NCI-H748 (cell line): ENCODE data around the gene TBC1D32.
A peak's percentile ranks its signal among the peaks of the same experiment; 100 is the strongest.
"Not testable (repeated sequence)": the region's sequence is repeated elsewhere in the genome, so short reads cannot be mapped to it uniquely, and the experiment has no call there.

Source experiments
- DNase-seq: peaks from one replicate; lab custom pipeline; 2025; ENCODE audit not compliant: unreplicated experiment; lab: John Stamatoyannopoulos, UW

Gene TBC1D32

DNA sequence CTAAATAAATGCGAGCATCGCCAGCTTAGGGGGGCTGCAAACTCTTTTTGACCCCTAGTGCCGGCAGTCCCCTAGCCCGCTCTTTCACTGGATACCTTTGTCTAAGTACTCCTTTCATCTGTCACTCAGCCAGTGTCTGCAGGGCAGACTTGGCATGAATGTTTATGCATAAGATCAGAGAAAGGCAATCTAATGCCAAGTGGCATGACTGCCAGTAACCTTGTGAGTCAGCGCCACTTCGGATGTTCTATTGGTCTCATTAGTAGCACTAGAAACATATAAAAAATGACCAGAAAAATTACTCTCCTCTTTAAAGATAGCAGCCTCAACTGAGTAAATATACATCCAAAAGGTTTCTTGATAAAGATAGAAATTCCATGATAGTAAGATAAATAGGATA, 192.2 kb downstream of the TBC1D32 start:
- no peak for DNase-seq

DNA sequence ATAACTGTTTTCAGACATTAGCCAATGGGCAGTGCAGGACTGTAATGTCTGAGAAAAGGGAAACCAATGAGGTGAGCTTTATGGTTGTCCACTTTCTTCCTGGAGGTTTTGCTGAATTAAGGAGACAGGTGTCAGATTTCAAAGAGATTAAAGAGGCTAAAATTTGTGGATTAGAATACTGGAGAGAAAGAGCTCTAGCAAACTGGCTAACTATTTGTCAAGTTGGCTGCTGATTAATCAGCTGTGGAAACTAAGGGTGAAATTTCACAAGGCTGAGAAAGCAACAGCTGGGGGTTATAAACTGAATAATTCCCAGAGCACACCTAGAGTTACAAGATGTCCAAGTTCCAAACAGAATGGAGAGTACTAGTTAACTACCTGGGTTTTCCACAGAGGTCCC, 198.9 kb downstream of the TBC1D32 start:
- DNase-seq, result no peak

DNA sequence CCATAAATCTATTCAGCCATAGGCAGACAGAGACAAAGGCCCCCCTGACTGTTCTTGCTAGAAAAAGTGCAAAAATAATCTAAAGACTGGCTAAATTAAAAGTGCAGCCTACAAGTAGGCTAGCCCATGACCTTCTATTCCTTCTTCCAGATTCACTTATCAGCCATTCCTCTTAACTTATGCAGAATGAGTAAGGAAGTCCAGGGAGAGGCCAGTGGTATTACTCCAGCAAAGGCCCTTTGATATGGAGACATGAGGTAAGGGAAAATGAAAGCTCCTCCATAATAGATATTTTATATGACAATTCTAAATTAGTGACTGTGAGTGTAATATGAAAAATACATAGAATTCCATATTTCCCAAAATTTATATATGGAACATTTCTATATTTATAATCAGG, 199.4 kb downstream of the TBC1D32 start:
- DNase-seq, result no peak

DNA sequence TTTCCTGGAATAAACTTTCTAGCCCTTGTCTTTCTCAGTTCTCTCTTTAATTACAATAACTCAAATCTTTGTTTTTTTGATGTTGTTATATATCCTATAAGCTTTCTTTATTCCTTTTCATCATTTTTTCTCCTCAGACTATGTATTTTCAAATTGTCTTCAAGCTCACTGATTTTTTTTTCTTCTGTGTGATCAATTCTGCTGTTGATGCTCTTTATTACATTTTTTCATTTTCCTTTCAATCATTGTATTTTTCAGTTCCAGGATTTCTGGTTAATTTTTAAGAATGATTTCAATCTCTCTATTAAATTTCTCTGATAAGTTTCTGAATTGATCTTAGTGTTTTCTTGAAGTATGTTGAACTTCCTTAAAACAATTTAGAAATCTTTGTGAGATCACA, 209.7 kb downstream of the TBC1D32 start:
- DNase-seq, result no peak

DNA sequence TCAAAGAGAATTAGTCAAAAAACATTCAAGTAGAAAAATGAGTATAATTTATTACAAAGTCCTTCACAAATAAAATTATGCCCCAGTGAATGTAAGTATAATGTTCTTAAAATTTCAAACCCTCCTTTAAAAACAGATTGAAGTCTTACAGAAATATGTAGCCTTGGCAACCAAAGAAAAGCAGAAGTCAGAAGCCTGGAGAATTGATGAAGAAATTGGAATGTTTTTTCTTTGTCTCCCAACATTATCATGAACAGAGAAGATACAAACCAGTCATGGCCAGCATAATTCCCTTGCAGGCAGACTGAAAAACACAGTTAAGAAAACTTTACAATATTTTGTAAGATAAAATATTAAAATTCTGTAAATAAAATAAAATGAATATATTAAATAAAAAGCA, 221.9 kb downstream of the TBC1D32 start:
- no peak for DNase-seq

DNA sequence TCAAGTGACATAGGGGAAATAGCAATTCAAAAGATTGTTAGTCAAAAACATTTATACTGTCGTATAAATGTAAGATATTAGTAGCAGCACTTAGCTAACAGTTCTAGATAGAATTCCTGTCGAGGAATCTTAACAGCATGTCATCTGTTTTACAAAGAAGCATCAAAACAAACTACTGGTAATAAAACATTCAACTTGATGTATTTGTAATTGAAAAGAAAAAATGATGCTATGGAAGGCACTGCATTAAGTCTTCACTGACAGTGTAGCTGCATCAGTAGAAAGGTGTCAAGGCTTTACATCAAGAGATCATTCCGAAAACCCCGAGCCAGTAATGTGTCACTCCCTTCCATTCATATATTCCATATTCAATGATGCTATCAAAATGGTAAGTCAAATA, 223.5 kb downstream of the TBC1D32 start:
- no peak for DNase-seq

DNA sequence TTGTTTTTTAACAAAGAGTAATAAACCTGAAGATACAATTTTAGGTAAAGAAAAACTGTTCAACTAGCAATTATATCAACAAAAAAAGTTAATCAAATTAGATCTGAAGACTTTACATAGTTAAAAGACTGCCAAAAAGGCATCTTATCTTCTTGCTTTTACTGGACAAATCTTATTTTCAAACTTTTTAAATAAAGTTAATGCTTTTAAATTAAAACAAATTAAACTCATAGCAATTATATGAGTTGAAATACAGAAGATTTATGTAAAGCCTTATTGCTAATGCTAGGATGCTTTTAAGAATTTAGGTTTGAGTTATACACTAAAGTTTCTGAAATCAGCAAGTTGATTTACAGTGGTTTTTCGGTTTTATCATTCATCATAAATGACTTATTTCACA, 227.3 kb downstream of the TBC1D32 start:
- no peak for DNase-seq

DNA sequence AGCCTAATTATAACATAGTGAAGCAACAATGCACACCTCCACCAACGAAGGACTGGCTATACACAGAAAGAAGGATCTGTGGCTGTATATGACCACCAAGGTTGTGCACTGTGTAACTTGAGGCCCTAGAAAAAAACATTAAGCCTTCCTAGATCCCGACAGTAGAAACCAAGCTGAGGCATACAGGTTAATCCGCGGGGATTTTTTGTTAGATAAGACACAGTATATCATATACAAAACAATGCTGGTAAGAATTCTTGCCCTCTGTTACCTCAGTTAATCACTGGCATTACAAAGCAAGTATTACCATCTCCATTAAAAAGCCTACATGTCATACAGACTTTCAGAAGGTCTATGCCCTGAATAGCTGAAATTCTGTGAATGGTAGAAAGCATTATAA, 228.8 kb downstream of the TBC1D32 start:
- no peak for DNase-seq

DNA sequence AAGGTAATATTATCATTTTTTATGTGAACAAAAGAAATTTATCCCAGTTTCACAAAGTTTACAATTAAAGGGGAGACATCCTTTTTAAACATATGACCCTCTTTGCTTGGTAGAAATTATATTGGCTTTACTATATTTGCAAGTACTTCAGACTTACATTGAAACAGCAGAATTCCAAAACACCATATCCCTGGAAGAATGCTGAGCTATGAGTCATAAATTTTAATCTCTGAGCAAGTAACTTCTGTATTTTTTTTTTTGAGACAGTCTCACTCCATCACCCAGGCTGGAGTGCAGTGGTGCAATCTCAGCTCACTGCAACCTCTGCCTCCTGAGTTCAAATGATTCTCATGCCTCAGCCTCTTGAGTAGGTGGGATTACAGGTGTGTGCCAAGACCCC, 240.4 kb downstream of the TBC1D32 start:
- no peak for DNase-seq

DNA sequence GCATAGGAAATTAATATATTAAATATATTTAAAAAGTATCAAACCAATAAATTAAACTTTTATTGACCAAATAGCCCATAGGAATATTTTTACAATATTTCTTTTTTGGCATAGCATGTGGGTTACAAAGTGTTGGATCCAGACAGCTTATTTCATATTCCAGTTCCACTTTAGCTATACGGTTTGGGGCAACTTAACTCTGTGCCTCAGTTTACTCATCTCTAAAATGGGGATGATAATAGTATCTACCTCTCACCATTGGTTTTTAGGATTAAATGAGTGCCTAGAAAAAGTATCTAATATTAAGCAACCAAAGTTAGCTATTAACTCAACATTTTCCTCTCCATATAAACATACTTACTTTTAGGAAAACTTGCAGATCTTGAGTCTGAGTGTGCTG, 243.8 kb downstream of the TBC1D32 start:
- DNase-seq, result no peak

DNA sequence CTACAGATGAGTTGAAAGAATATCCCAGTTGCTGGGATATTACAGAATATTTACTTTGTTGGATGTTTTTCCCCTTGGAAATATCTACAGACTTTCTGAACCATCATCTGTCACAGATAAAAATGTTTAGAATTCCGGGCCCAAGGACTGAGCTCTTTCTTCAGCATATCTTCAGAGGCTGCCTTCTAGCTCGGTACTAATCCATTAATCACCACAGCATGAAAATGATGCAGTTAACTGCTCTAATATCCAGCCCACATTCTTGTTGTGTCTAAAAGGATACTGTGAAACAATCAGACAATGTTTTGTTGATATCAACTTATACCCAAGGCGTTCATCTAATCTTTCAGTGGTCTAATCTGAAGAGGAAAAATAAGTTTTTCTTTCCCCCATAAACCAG, 247.4 kb downstream of the TBC1D32 start:
- no peak for DNase-seq

DNA sequence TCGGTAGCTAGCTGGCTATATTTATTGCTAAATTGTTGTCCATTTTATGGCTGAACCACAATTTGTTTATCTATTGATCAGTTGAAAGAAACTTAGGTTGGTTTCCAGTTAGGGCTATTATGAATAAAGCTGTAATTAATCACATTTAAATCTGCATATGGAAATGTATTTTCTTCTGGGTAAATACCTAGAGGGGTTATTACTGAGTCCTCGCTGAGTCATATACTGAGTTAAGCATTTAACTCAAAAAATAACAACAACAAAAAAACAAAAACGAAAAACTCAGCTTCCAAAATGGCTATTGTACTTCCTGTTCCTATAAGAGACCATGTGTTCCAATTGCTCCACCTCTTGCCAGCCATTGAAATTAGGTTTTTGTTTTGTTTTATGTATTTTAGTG, 258.2 kb downstream of the TBC1D32 start:
- DNase-seq, result no peak

DNA sequence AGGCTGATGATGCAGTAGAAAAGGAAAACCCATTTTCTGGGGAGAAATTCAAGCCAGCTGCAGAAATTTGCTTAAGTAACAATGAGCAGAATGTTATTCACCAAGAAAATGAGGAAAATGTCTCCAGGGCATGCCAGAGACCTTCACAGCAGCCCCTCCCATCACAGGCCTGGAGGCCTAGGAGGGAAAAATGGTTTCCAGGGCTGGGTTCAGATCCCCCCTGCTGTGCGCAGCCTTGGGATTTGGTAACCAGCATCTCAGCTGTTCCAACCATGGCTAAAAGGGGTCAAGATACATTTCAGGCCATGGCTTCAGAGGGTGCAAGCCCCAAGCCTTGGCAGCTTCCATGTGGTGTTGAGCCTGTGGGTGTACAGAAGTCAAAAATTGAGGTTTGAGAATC, 265.5 kb downstream of the TBC1D32 start:
- DNase-seq, result not testable (repeated sequence)

DNA sequence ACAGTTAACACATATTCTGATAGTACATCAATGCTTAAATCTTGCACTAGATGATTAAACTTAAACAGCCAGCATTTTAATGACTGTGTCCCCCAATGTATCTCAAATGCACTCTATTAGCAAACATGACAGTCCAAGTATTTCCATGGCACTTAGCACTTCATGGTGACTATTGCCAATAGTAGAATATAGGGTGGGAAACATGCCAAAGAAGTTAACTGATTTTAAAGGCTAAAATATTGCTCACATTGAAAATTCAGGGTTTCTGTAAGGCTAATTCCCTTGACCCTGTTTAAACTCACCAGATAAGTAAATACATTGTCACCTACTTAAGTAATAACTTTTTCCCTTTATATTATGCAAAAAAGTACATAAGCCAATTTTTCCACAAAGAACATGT, 266.9 kb downstream of the TBC1D32 start:
- no peak for DNase-seq

DNA sequence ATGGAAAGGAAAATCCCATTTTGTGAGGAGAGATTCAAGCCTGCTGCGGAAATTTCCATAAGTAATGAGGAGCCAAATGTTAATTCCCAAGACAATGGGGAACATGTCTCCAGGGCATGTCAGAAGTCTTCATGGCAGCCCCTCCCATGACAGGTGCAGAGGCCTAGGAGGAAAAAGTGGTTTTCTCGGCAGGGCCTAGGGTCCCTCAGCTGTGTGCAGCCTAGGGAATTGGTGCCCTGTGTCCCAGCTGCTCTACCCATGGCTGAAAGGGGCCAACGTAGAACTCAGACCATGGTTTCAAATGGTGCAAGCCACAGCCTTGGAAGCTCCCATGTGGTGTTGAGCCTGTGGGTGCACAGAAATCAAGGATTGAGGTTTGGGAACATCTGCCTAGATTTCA, 269.9 kb downstream of the TBC1D32 start:
- DNase-seq, result no peak

DNA sequence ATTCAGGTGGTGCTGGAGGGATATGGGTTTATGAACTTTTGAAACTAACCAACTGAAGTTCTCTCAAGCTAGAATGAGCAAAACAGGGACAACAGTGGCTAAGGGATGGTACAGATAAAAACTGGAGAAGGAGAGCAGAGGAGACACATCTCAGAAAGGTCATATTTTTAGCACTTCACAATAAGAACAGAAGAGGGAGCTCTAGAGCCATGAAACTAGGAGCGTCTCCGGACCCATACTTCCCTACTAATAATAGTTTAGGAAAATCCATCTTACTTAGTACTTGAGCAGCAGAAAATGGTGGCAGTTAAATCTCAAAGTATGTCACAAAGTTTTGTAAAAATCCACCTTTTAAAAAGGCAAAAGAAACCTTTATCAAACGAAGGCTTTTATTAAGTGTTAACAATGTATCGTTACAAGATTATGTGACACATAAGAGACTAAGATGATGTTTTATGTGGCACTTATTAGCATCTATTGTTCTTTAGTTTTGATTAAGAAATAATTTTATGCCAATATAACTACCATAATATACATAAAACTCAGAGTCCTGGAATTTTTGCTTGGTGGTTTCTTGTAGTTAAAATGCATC, 278.6 kb downstream of the TBC1D32 start:
- DNase-seq, result peak; percentile 44

DNA sequence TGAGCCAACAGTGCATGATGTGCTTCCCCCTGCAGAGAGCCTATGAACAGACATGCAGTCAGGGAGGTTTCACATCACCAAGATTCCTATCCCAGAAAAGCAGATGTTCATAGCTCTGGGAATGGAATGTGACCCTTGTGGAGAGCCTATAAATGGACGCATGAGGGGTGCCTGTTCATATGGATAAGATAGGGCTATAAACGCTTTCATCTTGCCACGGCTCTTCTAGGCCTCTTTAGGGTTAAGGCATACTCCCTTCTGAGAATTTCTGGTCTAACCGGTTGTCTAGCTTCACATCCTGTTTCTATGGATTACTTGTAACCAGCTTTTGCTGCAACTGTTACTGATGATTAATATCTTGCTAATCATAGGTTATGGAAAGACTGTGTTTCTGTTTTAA, 285.7 kb downstream of the TBC1D32 start:
- peak; percentile 21 for DNase-seq

DNA sequence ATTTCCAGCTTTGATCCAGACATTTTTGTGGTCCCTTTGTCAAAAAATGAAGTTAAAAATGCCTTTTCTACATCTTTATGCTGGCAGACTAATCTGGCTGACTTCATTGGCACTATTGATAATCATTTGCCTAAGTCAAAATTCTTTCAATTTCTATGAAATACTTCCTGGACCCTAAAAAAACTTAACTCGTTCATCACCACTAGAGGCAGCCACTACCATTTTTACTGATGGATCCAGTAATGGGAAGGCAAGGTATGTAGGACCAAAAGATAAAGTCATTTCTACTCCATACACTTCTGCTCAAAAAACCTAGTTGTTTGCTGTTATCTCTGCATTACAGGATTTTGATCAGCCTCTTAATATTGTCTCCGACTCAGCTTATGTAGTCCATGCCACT, 289.4 kb downstream of the TBC1D32 start:
- not testable (repeated sequence) for DNase-seq

DNA sequence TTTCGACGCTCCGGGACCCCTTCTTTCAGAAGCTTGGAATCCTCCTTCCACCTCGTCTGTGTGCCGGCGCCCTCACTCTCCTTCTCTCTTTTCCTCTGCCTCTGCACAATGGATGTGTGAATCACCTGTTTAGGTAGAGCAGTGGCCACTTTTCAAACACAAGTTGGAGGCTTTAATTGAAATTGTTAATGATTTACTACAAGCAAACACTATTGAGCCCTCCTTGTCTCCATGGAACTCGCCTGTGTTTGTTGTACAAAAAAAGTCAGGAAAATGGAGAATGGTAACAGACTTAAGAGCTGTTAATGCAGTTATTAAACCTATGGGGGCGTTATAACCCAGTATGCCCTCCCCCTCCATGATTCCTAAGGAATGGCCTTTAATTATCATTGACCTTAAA, 290.6 kb downstream of the TBC1D32 start:
- not testable (repeated sequence) for DNase-seq

DNA sequence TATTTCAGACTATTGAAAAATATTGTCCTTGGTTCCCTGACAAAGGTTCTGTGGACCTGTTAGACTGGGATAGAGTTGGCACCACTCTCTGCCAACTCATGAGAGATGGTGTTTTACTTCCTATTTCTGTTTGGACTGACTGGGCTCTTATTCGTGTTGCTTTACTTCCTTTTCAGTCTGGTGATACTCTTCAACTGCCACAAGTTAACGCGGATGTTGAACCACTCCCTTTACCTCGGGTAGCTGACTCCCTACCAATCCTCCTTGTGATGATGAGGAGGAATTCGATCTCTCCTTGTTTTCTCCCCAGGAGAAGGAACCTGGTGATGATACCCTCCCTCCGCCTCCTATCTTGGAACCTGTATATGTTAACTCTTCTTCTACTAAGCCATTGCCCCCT, 291.1 kb downstream of the TBC1D32 start:
- not testable (repeated sequence) for DNase-seq

DNA sequence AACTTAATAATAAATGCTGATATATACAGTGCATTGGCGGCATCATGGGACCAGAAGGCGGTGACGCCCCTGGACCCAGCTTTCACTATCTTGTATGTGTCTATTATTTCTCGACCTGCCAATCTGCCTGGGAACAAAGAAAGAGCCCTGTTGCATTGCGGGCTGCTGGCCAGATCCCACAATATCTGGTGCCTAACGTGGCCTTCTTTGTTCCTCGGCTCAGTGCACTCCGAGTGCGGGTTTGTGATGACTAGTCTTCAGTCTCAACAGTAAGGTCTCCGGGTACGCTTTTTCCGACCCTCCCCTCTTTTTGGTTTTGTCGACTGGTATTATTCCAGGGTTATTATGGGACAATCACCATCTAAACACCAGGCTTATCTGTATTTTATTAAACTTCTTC, 291.5 kb downstream of the TBC1D32 start:
- peak; percentile 29 for DNase-seq

DNA sequence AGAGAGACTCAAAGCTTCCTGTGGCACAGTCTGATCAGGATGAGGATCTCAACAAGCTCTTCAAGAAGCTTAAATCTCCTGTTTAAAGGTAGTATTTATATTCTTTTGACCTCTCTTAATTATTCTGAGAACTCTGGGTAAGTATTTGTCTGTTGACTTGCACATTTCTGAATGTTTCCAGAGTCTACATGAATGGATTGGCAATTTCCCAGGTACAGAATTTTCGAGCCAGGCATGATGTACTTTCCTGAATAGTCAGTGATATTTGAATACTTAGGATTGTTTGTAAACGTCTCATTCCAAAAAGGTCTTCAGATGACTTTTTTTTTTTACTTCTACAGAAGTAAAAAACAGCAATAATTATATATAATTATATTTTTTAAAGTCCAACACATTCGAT, 293.4 kb downstream of the TBC1D32 start:
- no peak for DNase-seq

DNA sequence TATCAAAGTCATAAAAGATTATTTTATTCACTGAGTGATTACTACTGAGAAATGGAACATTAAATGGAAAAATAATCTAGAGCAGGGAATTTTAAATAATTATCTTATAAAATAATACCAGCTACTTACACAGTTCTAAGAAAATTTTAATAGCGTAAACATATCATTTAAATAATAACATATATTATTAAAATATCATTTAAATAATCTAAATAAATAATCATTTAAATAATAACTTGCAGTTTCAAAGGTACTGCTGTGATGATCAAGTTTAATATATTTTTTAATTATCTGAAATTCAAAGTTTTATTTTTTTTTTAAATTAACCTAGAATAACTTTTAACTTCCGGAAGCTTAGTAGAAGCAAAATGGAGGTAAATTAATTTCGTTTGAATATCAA, 301.2 kb downstream of the TBC1D32 start:
- no peak for DNase-seq
